GM19468 (cell line): ENCODE measurements around the gene SCYGR4.

Experiments used
- ATAC-seq: cut with Tn5 transposase; IDR thresholded peaks from one replicate; pipeline ENCODE4 v1.9.1; 2021; ENCODE audit warnings: mild to moderate bottlenecking, moderate library complexity, moderate number of reproducible peaks; ENCODE audit not compliant: unreplicated experiment; ENCODE audit errors: extremely low read depth

The SCYGR4 gene

DNA sequence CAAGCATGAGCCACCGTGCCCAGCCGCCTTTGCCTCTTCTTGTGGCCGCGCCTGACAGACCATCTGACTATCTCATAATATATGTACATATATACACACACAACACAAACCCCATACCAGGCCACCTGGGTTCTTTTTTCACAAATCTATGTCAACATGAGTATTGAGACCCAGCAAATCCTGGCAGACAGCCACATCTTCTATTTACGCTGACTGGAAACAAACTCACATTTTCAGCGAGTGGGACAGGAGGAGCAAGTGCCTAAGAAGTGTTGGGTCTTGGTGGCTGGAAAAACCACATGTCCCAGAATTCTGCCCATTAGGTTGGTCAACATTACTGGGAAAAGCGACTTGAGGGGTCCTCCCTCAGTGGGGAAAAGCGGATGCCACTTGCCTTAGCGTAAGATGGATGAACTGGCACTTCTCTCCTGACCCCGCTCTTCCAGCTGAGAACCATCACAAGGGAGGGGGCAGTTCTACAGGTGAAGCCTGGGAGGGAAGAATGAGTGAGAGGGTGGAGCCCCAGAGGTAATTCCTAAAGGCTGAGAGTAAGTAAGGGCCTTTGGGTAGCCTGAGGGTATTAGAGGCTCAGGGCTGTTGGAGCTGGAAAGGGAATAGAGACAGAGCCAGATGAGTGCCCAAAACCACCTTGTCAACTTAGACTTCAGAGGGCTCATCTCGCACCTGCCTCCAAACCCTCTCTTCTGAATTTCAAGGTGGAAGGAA lies 4.6 kb upstream of the SCYGR4 start:
- no peak for ATAC-seq

DNA sequence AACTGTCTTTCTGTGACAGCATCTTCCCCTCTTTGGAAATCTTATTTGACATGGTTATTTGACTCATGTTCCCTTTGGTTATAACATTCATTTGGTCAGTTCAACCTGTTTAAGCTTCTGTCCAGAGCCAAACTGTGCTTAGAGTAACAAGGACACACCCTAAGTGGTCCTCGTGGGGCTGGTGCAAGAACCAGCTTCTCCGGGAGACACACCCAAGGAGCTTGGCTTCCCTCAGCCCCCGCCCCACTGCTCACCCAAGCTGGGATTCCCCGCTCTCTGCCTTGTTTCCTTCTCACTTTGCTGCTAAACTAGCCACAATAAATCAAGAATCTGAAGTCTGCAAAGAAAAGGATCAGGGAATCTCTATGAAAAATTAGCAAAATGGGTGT lies 4.0 kb upstream of the SCYGR4 start:
- no peak for ATAC-seq

DNA sequence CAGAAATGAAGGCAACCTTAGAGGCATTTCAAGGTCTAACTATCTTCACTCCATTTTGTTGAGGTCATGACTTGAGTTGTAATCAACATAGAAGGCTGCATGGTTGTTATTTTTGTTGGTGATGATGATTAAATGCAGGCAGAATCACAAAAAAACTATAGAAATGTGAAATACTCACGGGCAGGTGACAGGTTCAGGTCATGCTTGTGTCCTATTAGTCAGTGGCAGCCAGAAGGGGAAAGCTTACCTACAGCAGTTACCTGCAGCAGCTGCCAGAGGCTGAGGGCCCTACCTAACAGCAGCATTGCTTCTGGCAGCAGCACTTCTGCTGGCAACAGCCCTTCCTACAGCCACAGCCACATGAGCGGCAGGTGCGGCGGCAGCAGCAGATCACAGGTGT lies 3.1 kb upstream of the SCYGR4 start:
- no peak for ATAC-seq

DNA sequence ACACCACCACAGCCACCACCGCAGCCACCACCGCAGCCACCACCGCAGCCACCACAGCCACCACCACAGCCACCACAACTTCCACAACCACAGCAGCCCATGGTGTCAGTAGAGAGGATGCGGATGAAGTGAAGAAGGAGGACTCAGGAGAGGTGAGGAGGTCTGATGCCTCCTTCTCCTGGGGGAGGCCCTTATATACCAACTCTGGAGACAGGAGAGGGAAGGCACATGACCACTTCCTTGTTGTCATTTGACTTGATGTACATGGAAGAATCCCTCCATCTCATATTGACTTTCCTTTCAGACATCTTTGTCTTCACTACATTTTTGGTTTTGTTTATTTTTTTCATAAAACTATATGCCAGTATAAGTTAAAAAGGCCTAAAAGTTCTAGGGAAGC lies 2.6 kb upstream of the SCYGR4 start, which contains the start of gene SCYGR3:
SCYGR3 (minus strand) TSS at position 101 of the 400 bp plus-strand sequence; CDS start at position 101, 0 bp downstream.
- no peak for ATAC-seq

DNA sequence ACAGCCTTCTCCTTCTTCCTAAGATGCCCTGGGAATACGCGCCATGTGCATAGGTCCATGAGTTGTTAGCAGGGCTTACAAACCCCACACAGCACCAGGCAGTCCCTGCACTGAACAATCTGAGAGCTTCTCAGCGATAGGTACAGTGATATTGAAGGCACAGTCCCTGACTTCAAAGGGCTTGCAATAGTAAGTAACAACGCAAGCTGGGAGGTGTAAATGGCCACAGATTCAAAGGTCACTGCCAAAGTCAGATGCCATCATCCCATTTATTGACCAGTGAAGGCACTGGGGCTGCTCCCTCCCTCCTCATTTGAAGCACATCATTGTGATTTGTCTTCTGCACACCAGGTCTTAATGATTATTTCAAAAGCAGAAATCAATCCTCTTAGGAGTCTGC lies 2.1 kb upstream of the SCYGR4 start:
- no peak for ATAC-seq

DNA sequence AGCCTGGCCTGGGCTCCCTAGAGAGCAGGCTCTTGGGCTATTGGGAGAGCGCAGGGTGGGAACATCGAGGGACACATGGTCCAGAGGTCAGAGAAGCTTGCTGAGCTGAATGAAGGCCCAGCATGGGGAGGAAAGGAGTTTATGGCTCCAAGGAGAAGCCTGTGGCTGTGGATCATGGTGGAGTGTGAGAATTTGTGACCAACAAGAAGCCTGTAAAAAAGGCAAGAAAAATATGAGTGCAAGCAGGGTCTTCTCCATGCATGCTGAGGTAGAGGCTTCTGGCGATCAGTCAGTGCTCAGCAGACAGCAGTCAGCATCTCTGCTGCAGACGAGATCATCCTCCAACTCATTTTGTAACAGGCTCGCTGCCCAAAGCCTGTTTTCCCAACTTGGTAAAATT lies 1.4 kb upstream of the SCYGR4 start:
- no peak for ATAC-seq

DNA sequence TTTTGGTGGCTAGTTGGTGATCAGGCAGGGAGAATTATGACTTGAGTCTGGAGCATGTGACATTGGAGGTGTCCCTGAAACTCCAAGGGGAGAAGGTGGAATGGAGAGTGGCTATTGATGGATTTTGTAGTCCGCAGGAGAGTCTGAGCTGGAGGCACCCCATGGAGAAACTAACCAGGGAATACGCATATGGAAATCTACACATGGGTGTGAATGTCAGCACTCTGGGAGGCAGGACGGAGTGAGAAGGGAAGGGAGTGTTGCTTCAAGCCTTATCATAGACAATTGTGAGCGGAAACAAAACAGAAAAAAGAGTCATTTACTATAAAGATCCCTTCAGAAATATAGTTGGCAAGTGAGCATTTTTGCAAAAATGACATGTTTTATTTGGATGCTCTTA lies 667 bp upstream of the SCYGR4 start:
- ATAC-seq: no peak

DNA sequence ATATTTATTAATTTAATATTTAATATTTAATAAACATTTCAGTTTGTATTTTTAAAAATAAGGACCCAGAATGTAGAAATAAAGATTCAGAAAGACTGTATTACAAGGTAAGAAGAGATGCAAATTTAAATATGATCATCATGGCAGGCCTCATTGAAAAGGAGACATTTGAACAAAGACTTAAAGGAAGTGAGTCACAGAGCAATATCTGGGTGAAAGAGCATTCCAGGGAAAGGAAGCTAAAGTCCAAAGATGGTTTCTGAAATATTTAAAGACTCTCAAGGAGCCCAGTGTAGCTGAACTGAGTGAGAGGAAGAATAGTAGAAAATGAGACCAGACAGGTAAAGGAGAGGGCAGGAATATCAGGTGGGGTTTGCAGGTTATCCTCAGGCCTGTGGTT lies 5.9 kb downstream of the SCYGR4 start:
- ATAC-seq: no peak

DNA sequence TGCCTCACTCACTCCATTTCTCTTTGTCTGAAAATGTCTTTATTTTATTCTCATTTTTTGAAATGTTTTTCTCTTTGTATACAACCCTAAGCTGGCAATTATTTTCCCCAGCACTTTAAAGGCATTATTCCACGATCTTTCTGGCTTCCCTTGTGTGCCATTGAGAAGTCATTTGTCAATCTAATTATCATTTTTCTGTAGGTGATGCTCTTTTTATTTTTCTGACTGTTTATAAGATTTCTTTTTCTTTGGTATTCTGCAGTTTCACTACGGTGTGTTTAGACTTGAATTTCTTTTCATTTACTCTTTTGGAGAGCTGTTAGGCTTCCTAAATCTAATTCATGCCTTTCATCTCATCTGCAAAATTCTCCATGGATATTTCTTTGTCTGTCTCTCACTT lies 8.1 kb downstream of the SCYGR4 start:
- ATAC-seq: no peak

DNA sequence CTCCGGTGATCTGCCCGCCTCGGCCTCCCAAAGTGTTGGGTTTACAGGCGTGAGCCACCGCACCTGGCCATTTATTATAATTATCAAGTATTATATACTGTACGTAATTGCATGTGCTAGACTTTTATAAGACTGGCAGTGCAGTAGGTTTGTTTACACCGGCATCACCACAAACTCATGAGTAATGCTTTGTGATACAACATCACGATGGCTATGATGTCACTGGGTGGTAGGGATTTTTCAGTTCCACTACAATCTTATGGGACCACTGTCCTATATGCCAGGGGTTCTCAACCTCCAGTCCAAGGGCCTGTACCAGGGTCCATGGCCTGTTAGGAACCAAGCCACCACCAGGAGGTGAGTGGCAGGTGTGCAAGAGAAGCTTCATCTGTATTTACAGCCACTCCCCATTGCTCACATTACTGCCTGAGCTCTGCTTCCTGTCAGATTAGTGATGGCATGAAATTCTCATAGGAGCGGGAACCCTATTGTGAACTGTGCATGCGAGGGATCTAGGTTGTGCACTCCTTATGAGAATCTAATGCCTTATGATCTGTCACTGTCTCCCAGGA lies 9.4 kb downstream of the SCYGR4 start:
- ATAC-seq: no peak

DNA sequence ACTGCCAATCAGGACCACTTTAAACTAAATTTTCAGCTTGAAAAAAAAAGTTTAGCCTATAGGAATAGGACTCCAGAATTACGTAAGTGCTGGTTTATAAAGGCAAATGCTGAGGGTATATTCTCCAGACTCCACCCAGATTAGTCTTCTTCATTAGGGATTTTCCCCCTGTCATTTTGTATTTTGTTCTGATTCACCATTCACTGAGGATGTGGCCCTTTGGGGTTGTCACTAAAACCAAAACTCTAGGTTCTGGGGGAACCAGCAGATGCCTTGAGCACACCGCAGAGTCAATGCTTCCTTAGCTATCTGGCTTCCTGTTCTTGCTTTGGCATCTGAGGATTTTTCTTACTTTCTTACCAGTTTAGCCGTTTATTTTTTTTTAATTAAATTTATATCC lies 10.5 kb downstream of the SCYGR4 start:
- peak; percentile 55 for ATAC-seq

DNA sequence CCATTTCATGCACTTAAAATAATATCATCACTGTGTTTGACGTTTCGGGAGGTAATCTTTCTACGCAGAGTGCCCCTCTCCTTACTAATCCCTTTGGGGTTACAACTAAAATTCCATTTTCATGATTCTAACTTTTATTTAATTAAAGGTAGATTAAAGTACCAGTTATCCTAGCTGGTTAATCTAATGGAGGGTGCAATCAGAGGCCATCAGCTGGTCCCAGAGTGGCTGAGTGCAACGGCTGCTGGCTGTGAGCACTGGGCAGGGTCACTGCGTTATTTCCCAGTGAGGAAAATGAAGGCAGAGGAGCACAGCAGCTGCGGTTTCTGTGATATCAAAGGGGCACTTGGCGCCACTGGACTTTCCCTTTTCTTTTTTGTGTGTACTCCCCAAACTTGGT lies 12.1 kb downstream of the SCYGR4 start:
- ATAC-seq: no peak

DNA sequence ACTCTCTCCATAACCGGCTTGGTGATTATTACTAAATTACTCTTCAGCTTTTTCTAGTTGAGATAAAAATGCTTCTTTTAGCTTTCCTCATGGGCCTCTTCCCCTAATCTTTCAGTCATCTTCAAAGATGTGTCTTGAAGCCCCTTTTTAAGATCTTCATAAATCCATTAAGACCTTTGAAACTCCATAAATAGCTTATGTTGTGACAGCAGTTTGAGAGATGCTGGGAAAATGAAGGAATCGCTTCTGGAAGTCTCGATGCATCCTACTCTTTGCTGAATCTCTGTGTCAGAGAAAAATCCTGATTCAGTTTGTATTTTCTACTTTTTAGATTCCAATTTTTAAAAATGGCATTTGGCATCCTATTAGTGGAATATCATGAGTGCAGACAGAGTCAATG lies 13.0 kb downstream of the SCYGR4 start:
- no peak for ATAC-seq

DNA sequence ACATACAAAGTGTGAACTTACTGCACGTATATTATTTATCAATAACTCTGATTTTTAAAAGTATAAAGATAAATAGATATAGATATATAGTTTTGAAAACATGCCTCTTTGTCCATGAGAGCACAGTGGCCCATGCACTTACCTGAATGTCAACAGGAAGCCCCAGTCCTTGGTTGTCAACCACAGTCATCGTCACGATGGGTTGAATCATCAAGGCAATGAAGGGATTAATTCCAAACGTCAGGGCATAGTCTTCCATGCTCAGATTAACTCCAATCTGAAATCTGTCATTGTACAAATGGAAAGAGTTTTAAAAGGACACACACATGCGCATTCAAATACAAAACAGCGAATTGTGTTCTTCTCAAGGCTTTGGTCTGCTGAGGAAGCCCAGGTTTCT lies 15.5 kb downstream of the SCYGR4 start:
- no peak for ATAC-seq

DNA sequence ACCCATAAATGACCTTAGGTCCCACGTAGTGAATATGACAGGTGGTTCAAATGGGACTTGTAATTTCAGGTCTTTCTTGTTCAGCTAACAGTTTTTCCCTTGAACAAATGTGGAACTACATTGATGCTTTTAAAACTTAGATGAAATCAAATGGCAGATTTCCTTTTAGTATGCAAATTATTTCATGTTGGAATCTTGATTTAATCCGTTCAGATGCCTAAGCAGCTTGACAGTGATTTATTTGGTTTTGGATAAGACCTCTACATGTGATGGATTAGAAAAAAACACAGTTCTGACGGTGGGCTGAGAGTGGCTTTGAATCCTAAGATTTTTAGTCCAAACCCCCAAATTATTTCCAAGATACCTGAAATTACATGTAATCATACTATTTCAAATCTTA lies 16.9 kb downstream of the SCYGR4 start:
- no peak for ATAC-seq

DNA sequence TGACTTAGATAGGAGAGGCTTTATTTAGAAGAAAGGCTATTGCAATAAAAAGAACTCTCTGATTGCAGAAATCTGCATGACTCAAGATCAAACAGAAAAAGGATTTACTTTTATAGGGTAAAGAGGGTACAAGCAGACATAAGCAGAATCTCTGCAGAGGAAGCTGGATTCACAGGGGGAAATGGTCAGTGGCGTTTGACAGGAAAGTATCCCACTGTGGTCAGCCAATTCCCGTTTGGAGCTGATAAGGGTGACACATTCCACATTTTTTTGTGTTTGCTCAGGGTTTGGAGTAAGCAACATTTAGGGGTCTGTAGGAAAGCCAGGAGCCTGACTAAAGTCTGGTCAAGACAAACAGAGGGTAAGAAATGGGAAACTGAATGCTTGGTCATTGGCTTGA lies 25.4 kb downstream of the SCYGR4 start:
- no peak for ATAC-seq

DNA sequence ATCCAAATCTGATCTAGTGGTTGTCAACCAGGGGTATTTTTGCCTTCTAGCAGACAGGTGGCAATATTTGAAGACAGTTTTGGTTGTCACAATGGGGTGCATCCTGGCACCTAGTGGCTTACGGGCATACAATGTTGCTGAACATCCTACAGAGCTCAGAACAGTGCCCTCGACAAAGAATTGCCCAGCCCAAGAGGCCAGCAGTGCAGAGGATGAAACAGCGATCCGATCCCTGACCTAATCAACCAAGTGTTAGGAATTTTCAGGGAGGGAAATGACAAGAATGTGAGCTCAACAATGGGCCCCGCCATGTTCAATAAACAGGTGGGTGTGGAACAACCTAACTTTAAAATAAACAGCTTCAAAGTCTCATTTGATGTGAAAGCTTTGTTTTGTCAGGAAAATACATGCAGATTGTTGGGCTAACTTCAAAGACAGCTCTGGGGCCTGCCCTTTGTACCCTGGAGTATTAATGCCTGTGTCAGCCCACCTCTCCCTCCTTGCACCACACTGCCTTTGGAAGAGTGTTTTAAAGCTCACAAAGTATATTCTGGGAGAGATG lies 26.8 kb downstream of the SCYGR4 start:
- no peak for ATAC-seq

DNA sequence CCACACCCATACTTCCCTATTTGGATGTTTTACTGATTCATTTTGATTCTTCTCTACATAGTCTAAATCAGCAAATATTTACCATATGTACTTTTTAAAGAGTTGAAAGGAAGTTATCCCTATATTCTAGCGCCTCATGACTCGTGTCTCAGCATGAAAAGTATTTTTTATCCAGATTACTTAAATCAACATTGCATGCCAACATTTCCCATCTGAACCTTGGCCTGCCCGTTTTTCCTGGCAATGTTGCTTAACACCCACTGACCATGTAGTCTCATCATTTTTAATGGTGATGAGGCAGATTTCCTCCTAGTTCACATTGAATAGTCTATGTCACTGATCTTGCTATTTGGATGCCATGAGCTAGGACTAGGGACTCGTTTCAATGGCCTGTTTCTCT lies 36.1 kb downstream of the SCYGR4 start:
- no peak for ATAC-seq

DNA sequence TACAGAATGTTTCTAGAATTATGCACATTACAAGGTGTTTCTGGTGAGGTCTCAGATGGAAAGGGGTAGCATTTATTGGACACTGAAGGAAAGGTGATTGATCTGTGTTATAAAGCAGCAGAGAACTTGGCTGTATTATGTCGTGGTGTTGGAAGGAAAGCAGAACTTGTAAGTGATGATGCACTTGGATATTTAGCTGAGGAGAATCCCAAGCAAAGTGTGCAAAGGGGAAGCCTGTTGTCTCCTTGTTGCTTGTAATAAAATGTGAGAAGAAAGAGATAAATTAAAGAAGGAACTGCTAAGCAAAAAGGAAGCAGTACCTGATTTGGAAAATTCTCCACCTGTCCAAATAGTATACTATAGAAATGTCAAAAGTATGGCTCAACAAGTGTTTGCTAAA lies 37.1 kb downstream of the SCYGR4 start:
- ATAC-seq: no peak

DNA sequence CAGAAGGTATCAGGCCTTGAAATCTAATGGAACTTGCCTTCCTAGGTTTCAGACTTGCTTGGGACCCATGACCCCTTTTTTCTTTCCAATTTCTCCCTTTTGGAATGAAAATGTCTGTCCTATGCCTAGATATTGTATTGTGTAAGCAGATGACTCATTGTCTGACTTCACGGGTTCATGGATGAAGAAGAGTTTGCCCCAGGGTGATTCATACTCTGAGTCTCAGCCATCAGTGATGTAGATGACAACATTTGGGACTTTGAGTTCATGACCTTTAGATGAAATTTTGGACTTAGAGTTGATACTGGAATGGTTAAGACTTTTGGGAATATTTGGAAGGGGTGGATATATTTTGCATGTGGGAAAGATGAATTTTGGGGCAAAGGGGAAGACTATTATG lies 38.2 kb downstream of the SCYGR4 start:
- ATAC-seq: no peak

DNA sequence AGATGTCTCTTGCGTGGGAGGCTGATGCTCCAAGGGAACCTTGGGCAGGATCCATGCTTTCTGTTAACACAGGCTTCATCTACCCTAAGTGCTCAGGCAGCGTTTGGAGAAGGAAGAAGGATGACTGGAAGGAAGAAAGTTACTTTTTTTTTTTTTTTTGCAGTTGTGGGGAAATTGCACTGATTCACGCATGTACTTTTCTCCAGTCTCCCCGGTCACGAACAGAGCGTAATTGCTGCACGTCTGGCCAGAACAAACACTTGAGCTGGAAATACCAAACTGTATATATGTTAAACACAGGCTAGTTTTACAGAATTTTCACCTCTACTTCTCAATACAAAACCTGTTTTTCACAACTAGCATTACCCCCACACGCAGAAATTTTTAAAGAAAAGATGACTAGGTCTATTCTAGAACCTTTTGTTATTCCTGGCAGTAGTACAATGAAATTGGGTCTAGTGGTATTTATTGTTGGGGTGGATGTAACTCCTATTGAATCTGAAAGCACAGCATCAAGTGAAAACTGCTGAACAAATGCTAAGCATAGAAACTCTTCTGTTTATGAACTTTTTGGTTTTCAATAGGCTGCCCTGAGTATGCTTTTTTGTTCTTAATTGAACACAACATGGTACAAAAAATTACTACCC lies 40.0 kb downstream of the SCYGR4 start:
- no peak for ATAC-seq
